ENCODE measurements around the gene KLHL6.

The KLHL6 gene

GRCh38 chr3:183502237-183503181 lies 53.0 kb downstream of the KLHL6 start:
- DNase-seq: no peak

- no peak for DNase-seq
These were observed 54.4 kb downstream of the KLHL6 start for GRCh38 chr3:183500981-183501704.

GRCh38 chr3:183500319-183500718 lies 55.2 kb downstream of the KLHL6 start:
- DNase-seq: no peak

GRCh38 chr3:183498634-183499033 lies 56.9 kb downstream of the KLHL6 start:
- DNase-seq: no peak

- DNase-seq: no peak
These were observed 58.2 kb downstream of the KLHL6 start for GRCh38 chr3:183497313-183497712.

- DNase-seq: no peak
These were observed 59.2 kb downstream of the KLHL6 start for GRCh38 chr3:183496311-183496710.

GRCh38 chr3:183494341-183494740 lies 61.2 kb downstream of the KLHL6 start:
- no peak for DNase-seq

- DNase-seq: no peak
These were observed 62.0 kb downstream of the KLHL6 start for GRCh38 chr3:183493296-183494045.

GRCh38 chr3:183492849-183493179 lies 62.7 kb downstream of the KLHL6 start:
- no peak for DNase-seq

- DNase-seq: no peak
These were observed 63.3 kb downstream of the KLHL6 start for GRCh38 chr3:183491923-183492848.

- DNase-seq: no peak
These were observed 64.2 kb downstream of the KLHL6 start for GRCh38 chr3:183491109-183491922.

GRCh38 chr3:183490653-183491052 lies 64.9 kb downstream of the KLHL6 start:
- DNase-seq: peak; percentile 8

GRCh38 chr3:183490211-183490601 lies 65.3 kb downstream of the KLHL6 start:
- no peak for DNase-seq

- DNase-seq: no peak
These were observed 65.9 kb downstream of the KLHL6 start for GRCh38 chr3:183489455-183490210.

GRCh38 chr3:183488343-183488742 lies 67.2 kb downstream of the KLHL6 start:
- no peak for DNase-seq

- no peak for DNase-seq
These were observed 67.6 kb downstream of the KLHL6 start for GRCh38 chr3:183487896-183488295.

- no peak for DNase-seq
These were observed 68.5 kb downstream of the KLHL6 start for GRCh38 chr3:183487016-183487415.

GRCh38 chr3:183486472-183486871 lies 69.0 kb downstream of the KLHL6 start:
- DNase-seq: no peak

GRCh38 chr3:183485585-183485984 lies 69.9 kb downstream of the KLHL6 start:
- no peak for DNase-seq

- no peak for DNase-seq
These were observed 70.4 kb downstream of the KLHL6 start for GRCh38 chr3:183485093-183485492.
